MM.1S (cell line): Measurements from ENCODE around the gene SHROOM3.
"Not testable (repeated sequence)": the region's sequence is repeated elsewhere in the genome, so short reads cannot be mapped to it uniquely, and the experiment has no call there.

Experiments used
- DNase-seq: peaks from one replicate; pipeline ENCODE4 v3.0.0-alpha.2; 2015
- H2AFZ ChIP-seq: fragments of 300-600 bp; sonication (generic); 2 replicates; pipeline ENCODE4 v1.6.0; 2016; ENCODE audit warnings: antibody characterized with exemption, low read length
- H3F3A ChIP-seq: fragments of 300-600 bp; sonication (generic); 2 replicates; pipeline ENCODE4 v1.6.1; 2016; ENCODE audit warnings: mild to moderate bottlenecking, antibody characterized with exemption, low read length, moderate library complexity, mixed read lengths; ENCODE audit not compliant: insufficient read depth
- H3K27ac ChIP-seq: fragments of 300-600 bp; sonication (generic); 2 replicates; pipeline ENCODE4 v1.5.1; 2016; ENCODE audit warnings: mild to moderate bottlenecking, low read length
- H3K27me3 ChIP-seq: fragments of 300-600 bp; sonication (generic); replicated peaks from 2 replicates; pipeline ENCODE4 v1.6.0; 2016; ENCODE audit warnings: low read length; ENCODE audit not compliant: insufficient read depth
- H3K36me3 ChIP-seq: fragments of 300-600 bp; sonication (generic); replicated peaks from 2 replicates; pipeline ENCODE4 v1.6.1; 2016; ENCODE audit warnings: mild to moderate bottlenecking, low read length, mixed read lengths; ENCODE audit not compliant: insufficient read depth
- H3K4me1 ChIP-seq: fragments of 300-600 bp; sonication (generic); 2 replicates; pipeline ENCODE4 v1.6.1; 2016; ENCODE audit warnings: low read length, mixed read lengths
- H3K4me2 ChIP-seq: fragments of 300-600 bp; sonication (generic); 2 replicates; pipeline ENCODE4 v1.6.0; 2016; ENCODE audit warnings: low read depth, low read length
- H3K4me3 ChIP-seq: fragments of 300-600 bp; sonication (generic); 2 replicates; pipeline ENCODE4 v1.5.1; 2016; ENCODE audit warnings: low read length, mixed read lengths
- H3K79me2 ChIP-seq: fragments of 300-600 bp; sonication (generic); 2 replicates; pipeline ENCODE4 v1.6.1; 2016; ENCODE audit warnings: mixed run types, low read length, mixed read lengths
- H3K9ac ChIP-seq: fragments of 300-600 bp; sonication (generic); 2 replicates; pipeline ENCODE4 v1.6.1; 2016; ENCODE audit warnings: low read length, mixed read lengths
- H3K9me2 ChIP-seq: fragments of 300-600 bp; sonication (generic); replicated peaks from 2 replicates; pipeline ENCODE4 v1.6.1; 2016; ENCODE audit warnings: mild to moderate bottlenecking, low read length, mixed read lengths; ENCODE audit not compliant: insufficient read depth
- H3K9me3 ChIP-seq: fragments of 300-600 bp; sonication (generic); replicated peaks from 2 replicates; pipeline ENCODE4 v1.6.1; 2016; ENCODE audit warnings: mild to moderate bottlenecking, low read length, mixed read lengths; ENCODE audit not compliant: insufficient read depth
- H4K20me1 ChIP-seq: fragments of 300-600 bp; sonication (generic); 2 replicates; pipeline ENCODE4 v1.6.1; 2016; ENCODE audit warnings: mild to moderate bottlenecking, low read length, moderate library complexity, mixed read lengths; ENCODE audit not compliant: insufficient read depth
- EZH2 ChIP-seq: fragments of 300-600 bp; sonication (generic); optimal IDR thresholded peaks from 2 replicates; pipeline ENCODE3; 2017; ENCODE audit warnings: low read depth, mild to moderate bottlenecking, antibody characterized with exemption, low read length, mixed read lengths
- EZH2phosphoT487 ChIP-seq: fragments of 300-600 bp; sonication (generic); IDR thresholded peaks from 2 replicates; pipeline ENCODE4 v1.6.1; 2018; ENCODE audit warnings: antibody characterized with exemption, low read length
- TF ChIP-seq, protein P1 (sequence below): fragments of 300-600 bp; sonication (generic); IDR thresholded peaks from 2 replicates; pipeline ENCODE4 v1.5.1; 2016; ENCODE audit warnings: antibody characterized with exemption, low read length, mixed read lengths

The SHROOM3 gene

DNA sequence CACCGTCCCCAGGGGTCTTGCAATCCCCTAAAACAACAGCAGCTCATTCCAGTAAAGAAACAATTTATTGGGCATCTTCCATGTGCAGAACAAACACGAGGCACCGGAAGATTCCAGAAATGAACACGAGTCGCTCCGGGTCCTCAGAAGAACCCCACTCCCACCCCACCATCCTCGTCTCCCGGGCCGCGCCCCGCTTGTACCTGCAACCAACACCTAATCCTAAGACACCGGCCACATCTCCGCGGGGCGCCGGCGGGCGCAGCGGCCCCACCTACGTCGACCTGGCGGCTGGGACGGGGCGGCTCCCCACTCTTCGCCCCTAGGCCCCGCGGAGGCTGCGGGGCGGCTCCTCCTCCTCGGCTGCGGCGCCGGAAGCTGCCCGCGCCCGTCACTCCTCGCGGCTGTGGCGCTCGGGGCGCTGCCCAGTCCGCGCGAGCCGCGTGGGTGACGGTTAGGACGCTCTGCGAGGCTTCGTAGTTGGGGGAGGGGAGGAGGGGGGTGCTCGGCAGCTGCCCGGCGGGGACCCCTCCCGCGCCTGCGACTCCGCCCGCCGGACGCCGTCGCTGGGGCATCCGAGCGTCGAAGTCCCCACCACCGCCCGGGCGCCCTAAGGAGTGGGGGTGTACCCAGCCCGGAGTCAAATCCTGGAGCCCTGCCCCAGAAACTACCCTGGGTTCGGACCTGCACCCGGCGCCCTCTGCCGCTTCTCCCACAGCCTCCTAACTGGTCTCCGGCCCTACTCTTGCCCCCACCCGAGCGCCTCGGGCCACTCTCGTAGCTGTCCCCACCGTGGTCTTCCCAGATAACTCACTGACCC is 14.1 kb upstream of the SHROOM3 start, which contains the start of gene CCDC158:
CCDC158 (minus strand) TSS at position 380 of the 820 bp plus-strand sequence. CDS start 17,934 bp downstream, outside the sequence.
- Histone ChIP-seq H3K9ac (no peak within 1 kb of the TSS), H4K20me1 (no peaks in the 10 kb centered on the region), H3F3A (no peaks in the 10 kb centered on the region), H3K36me3 (no peaks in the 10 kb centered on the region), H3K9me3 (no peaks in the 10 kb centered on the region), H3K27me3 (no peaks in the 10 kb centered on the region), H3K27ac (no peak within 1 kb of the TSS), H3K4me2 (no peak within 1 kb of the TSS), H3K9me2 (no peaks in the 10 kb centered on the region), H2AFZ (no peak within 1 kb of the TSS), H3K4me3 (no peak within 1 kb of the TSS), H3K79me2 (no peaks in the 10 kb centered on the region), H3K4me1 (no peaks in the 10 kb centered on the region)
- no peak for TF ChIP-seq EZH2
- TF ChIP-seq, protein P1, sequence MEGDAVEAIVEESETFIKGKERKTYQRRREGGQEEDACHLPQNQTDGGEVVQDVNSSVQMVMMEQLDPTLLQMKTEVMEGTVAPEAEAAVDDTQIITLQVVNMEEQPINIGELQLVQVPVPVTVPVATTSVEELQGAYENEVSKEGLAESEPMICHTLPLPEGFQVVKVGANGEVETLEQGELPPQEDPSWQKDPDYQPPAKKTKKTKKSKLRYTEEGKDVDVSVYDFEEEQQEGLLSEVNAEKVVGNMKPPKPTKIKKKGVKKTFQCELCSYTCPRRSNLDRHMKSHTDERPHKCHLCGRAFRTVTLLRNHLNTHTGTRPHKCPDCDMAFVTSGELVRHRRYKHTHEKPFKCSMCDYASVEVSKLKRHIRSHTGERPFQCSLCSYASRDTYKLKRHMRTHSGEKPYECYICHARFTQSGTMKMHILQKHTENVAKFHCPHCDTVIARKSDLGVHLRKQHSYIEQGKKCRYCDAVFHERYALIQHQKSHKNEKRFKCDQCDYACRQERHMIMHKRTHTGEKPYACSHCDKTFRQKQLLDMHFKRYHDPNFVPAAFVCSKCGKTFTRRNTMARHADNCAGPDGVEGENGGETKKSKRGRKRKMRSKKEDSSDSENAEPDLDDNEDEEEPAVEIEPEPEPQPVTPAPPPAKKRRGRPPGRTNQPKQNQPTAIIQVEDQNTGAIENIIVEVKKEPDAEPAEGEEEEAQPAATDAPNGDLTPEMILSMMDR: no peak
- TF ChIP-seq EZH2phosphoT487: no peak
- DNase-seq: no peak

DNA sequence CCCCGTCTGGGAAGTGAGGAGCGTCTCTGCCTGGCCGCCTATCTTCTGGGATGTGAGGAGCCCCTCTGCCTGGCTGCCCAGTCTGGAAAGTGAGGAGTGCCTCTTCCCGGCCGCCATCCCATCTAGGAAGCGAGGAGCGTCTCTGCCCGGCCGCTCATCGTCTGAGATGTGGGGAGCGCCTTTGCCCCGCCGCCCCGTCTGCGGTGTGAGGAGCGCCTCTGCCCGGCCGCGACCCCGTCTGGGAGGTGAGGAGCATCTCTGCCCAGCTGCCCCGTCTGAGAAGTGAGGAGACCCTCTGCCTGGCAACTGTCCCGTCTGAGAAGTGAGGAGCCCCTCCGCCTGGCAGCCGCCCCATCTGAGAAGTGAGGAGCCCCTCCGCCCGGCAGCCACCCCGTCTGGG is 11.9 kb upstream of the SHROOM3 start:
- not testable (repeated sequence) for H3K79me2 ChIP-seq, DNase-seq, H2AFZ ChIP-seq, H3K4me1 ChIP-seq, H3K9ac ChIP-seq, H4K20me1 ChIP-seq, H3K4me2 ChIP-seq, H3K27me3 ChIP-seq, H3F3A ChIP-seq, H3K36me3 ChIP-seq, H3K4me3 ChIP-seq, H3K27ac ChIP-seq, H3K9me2 ChIP-seq, H3K9me3 ChIP-seq

DNA sequence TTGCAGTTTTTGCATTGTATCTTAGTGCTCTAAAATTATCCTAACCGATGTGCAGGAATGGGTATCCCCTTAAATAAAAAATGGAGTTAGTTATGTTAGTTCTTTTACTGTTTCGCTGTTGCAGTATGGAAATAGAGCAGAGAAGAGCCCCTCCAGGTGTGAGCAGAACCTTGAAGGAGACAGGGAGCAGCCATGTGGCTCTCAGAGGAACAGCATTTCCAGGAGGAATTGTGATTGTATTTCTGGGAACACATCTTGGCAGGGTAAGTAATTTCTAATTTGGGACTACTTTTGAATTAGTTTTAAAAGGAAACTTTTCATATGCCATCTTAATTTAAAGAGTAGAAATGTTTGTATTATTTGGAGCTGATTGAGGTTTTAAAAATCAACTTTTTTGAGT is 8.8 kb upstream of the SHROOM3 start:
- H3K79me2 ChIP-seq: no peaks in the 10 kb centered on the region

More for the DNA sequence above, 8.8 kb upstream of the SHROOM3 start:
- Histone ChIP-seq H2AFZ (no peak overlapping the region), H3K27me3 (no peaks in the 10 kb centered on the region), H3K9me3 (no peaks in the 10 kb centered on the region), H4K20me1 (no peaks in the 10 kb centered on the region), H3K9ac (no peak overlapping the region), H3F3A (no peaks in the 10 kb centered on the region), H3K4me2 (no peak overlapping the region), H3K4me3 (no peak overlapping the region), H3K4me1 (no peaks in the 10 kb centered on the region), H3K36me3 (no peaks in the 10 kb centered on the region), H3K9me2 (no peaks in the 10 kb centered on the region), H3K27ac (no peak overlapping the region)
- TF ChIP-seq EZH2phosphoT487: no peak
- TF ChIP-seq, protein P1: no peak
- no peak for TF ChIP-seq EZH2
- DNase-seq: no peak
